Adrenal gland (tissue), 5 donors: ENCODE data around the gene TINCR.

ENCODE experiments used
- POLR2A ChIP-seq, 2 donors: fragments of 450-650 bp; IDR thresholded peaks; one replicate each; pipeline ENCODE4 v1.6.1; 2017; ENCODE audit warnings: antibody characterized with exemption in 2 of 2, mild to moderate bottlenecking in 2 of 2, moderate library complexity in 1 of 2
- TF ChIP-seq, protein P1 (sequence below), 6 experiments: fragments of 450-650 bp in 4 of 6; fragments of 200-600 bp in 2 of 6; sonication (generic) in 1 of 6; IDR thresholded peaks; 1 replicate in 5 of 6; 2 replicates in 1 of 6; pipeline versions ENCODE4 v1.5.1 to v1.8.0; 2016 to 2021; ENCODE audit warnings: antibody characterized with exemption in 6 of 6, mild to moderate bottlenecking in 2 of 6, moderate library complexity in 1 of 6
- donor health status: DM: no; HTN: no; CAD: no.

DNA sequence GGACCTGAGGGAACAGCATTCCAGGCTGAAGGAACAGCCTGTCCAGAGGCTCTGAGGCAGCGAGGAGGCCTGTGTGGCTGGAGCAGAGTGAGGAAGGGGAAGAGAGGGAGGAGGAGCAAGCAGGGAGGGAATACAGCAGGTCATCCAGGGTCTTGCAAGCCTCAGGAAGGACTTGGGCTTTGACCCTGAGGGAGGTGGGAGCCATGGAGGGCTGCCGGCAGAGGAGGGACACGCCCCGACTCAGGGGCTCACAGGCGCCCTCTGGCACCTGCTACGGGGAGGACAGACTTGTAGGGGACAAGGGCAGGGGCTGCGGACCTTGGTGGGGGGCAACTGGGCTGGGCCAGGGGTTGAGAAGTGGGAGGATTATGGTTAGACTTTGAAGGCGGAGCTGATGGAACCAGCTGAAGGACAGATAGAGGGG is 4.7 kb downstream of the TINCR start:
- TF ChIP-seq POLR2A (IDR thresholded peaks at IDR 0.05): no peak
- TF ChIP-seq, protein P1, sequence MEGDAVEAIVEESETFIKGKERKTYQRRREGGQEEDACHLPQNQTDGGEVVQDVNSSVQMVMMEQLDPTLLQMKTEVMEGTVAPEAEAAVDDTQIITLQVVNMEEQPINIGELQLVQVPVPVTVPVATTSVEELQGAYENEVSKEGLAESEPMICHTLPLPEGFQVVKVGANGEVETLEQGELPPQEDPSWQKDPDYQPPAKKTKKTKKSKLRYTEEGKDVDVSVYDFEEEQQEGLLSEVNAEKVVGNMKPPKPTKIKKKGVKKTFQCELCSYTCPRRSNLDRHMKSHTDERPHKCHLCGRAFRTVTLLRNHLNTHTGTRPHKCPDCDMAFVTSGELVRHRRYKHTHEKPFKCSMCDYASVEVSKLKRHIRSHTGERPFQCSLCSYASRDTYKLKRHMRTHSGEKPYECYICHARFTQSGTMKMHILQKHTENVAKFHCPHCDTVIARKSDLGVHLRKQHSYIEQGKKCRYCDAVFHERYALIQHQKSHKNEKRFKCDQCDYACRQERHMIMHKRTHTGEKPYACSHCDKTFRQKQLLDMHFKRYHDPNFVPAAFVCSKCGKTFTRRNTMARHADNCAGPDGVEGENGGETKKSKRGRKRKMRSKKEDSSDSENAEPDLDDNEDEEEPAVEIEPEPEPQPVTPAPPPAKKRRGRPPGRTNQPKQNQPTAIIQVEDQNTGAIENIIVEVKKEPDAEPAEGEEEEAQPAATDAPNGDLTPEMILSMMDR (IDR thresholded peaks at IDR 0.05): no peak
